ENCODE data around the gene NACC2.

The NACC2 gene

DNA sequence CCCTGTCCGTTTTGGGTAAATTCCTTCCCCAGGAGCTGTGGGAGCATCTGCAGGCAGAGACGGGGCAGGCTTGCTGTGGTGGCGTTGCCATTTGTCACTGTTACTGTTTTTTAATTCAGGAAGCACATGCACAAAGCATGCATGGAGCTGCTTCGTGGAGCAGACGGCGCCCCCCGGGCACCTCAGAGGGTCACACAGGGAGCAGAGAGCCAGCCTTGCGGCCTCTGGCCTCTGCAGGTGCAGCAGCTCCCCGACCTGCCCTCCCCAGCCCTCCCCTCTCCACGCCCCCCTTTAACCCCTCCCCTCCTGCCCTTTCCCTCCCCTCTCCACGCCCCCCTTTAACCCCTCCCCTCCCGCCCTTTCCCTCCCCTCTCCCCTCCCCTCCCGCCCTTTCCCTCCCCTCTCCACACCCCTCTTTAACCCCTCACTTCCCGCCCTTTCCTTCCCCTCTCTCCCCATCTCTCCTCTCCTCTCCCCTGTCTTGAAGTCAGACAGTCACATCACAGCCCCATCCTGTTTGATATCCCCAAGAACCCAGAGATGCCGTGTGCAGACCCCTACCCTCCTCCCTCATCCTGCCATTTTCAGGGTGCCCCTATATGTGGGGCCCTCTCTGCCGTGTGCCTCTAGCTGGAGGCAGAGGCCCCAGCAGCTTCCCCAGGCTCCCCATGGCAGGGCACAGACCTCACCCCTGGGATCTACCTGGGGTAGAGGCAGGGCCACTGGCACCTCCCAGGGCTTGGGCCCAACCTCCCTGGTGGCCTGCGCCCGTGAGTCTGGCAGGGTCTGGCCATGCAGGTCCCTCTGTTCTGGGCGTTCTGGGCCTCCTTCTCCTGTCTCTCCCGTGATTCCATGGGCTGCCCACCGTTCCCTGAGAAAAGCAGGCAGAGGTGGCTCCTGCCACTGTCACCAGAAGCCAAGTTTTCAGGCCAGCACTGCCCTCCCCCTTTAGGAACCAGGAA lies 104.3 kb downstream of the NACC2 start (continued):
- TF ChIP-seq ZNF8 (CRISPR knock-in tag; IDR thresholded peaks at IDR 0.05) (no peak), ISL1 (CRISPR knock-in tag; IDR thresholded peaks at IDR 0.05) (no peak), TOX (CRISPR knock-in tag; IDR thresholded peaks at IDR 0.05; ENCODE audit: borderline replicate concordance) (no peak), RARB (CRISPR knock-in tag; IDR thresholded peaks at IDR 0.05) (no peak), ESRRG (CRISPR knock-in tag; IDR thresholded peaks at IDR 0.05) (no peak)
- TF ChIP-seq, protein P1, sequence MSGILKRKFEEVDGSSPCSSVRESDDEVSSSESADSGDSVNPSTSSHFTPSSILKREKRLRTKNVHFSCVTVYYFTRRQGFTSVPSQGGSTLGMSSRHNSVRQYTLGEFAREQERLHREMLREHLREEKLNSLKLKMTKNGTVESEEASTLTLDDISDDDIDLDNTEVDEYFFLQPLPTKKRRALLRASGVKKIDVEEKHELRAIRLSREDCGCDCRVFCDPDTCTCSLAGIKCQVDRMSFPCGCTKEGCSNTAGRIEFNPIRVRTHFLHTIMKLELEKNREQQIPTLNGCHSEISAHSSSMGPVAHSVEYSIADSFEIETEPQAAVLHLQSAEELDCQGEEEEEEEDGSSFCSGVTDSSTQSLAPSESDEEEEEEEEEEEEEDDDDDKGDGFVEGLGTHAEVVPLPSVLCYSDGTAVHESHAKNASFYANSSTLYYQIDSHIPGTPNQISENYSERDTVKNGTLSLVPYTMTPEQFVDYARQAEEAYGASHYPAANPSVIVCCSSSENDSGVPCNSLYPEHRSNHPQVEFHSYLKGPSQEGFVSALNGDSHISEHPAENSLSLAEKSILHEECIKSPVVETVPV (CRISPR knock-in tag; IDR thresholded peaks at IDR 0.05) = no peak

DNA sequence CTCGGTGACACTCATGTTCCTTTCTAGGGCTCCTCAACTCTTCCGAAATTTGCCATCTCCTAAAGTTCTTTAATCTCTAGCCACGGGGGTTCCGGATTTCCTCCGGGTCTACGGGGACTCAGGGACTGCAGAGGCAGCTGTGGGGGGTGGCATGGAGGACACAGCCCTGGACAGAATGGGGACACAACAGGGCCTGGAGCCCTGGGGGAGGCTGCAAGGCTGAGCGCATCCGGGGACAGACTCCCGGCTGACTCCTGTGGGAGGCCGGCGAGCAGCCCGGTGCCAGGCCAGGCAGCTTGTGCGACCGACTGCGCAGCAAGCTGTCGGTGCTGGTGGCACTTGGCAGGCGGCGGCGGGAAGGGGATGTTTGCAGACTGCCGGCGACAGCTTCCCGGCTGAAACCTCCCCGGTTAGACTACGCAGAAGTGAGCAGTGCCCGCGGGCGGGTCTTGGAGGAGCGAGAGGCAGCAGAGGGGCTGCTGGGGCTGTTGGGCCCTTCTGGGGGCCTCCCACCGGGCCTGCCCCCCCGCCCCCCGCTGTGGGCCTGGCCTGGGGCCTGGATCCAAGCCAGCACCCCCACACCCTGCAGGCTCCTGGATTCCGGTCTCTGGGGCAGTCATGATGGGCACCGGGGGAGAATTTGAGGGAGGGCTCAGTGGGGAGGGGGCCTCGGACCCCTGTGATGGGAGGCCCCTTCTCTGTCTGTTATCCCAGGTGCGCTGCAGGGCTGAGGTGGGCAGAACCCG lies 105.2 kb downstream of the NACC2 start:
- no peak for ATAC-seq
- TF ChIP-seq ZNF70 (CRISPR knock-in tag; IDR thresholded peaks at IDR 0.05) (no peak), ISL1 (CRISPR knock-in tag; IDR thresholded peaks at IDR 0.05) (no peak)

DNA sequence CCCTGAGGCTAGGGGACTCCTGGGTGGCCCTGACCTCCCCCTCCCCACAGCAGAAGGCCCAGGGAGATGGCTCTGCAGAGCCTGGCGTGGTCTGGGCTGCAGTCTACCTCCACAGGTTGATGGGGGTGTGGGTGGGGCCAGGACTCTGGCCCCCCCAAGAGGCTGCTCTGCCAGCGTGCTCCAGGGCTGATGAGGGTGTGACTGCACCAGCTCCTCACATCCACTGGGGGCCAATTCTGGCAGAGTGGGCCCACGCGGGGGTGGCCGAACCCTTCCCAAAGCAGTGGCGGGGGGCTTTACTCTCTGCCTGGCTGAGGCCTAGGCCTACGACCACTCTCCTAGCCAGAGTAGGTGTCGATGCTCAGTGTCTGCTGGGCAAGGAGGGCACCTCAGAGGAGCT lies 105.9 kb downstream of the NACC2 start:
- no peak for ATAC-seq
- no peak for TF ChIP-seq ZC3H10 (CRISPR knock-in tag; IDR thresholded peaks at IDR 0.05)
- TF ChIP-seq, protein P2, sequence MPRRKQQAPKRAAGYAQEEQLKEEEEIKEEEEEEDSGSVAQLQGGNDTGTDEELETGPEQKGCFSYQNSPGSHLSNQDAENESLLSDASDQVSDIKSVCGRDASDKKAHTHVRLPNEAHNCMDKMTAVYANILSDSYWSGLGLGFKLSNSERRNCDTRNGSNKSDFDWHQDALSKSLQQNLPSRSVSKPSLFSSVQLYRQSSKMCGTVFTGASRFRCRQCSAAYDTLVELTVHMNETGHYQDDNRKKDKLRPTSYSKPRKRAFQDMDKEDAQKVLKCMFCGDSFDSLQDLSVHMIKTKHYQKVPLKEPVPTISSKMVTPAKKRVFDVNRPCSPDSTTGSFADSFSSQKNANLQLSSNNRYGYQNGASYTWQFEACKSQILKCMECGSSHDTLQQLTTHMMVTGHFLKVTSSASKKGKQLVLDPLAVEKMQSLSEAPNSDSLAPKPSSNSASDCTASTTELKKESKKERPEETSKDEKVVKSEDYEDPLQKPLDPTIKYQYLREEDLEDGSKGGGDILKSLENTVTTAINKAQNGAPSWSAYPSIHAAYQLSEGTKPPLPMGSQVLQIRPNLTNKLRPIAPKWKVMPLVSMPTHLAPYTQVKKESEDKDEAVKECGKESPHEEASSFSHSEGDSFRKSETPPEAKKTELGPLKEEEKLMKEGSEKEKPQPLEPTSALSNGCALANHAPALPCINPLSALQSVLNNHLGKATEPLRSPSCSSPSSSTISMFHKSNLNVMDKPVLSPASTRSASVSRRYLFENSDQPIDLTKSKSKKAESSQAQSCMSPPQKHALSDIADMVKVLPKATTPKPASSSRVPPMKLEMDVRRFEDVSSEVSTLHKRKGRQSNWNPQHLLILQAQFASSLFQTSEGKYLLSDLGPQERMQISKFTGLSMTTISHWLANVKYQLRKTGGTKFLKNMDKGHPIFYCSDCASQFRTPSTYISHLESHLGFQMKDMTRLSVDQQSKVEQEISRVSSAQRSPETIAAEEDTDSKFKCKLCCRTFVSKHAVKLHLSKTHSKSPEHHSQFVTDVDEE (CRISPR knock-in tag; IDR thresholded peaks at IDR 0.05) = no peak
- TF ChIP-seq, protein P3, sequence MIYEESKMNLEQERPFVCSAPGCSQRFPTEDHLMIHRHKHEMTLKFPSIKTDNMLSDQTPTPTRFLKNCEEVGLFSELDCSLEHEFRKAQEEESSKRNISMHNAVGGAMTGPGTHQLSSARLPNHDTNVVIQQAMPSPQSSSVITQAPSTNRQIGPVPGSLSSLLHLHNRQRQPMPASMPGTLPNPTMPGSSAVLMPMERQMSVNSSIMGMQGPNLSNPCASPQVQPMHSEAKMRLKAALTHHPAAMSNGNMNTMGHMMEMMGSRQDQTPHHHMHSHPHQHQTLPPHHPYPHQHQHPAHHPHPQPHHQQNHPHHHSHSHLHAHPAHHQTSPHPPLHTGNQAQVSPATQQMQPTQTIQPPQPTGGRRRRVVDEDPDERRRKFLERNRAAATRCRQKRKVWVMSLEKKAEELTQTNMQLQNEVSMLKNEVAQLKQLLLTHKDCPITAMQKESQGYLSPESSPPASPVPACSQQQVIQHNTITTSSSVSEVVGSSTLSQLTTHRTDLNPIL (CRISPR knock-in tag; IDR thresholded peaks at IDR 0.05; ENCODE audit: low read depth) = no peak
- no peak for TF ChIP-seq PPARA (CRISPR knock-in tag; IDR thresholded peaks at IDR 0.05; ENCODE audit: borderline replicate concordance)
- TF ChIP-seq ZFP3 (CRISPR knock-in tag; IDR thresholded peaks at IDR 0.05) = no peak
- TF ChIP-seq, protein P4, sequence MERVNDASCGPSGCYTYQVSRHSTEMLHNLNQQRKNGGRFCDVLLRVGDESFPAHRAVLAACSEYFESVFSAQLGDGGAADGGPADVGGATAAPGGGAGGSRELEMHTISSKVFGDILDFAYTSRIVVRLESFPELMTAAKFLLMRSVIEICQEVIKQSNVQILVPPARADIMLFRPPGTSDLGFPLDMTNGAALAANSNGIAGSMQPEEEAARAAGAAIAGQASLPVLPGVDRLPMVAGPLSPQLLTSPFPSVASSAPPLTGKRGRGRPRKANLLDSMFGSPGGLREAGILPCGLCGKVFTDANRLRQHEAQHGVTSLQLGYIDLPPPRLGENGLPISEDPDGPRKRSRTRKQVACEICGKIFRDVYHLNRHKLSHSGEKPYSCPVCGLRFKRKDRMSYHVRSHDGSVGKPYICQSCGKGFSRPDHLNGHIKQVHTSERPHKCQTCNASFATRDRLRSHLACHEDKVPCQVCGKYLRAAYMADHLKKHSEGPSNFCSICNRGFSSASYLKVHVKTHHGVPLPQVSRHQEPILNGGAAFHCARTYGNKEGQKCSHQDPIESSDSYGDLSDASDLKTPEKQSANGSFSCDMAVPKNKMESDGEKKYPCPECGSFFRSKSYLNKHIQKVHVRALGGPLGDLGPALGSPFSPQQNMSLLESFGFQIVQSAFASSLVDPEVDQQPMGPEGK (CRISPR knock-in tag; IDR thresholded peaks at IDR 0.05; ENCODE audit: borderline replicate concordance) = no peak
- TF ChIP-seq ZNF70 (CRISPR knock-in tag; IDR thresholded peaks at IDR 0.05) = no peak
- TF ChIP-seq ISL1 (CRISPR knock-in tag; IDR thresholded peaks at IDR 0.05) = no peak
- TF ChIP-seq TCF4 (CRISPR knock-in tag; IDR thresholded peaks at IDR 0.05; ENCODE audit: borderline replicate concordance) = no peak
- TF ChIP-seq CSDC2 (CRISPR knock-in tag; IDR thresholded peaks at IDR 0.05) = no peak
- TF ChIP-seq GLIS3 (CRISPR knock-in tag; IDR thresholded peaks at IDR 0.05) = no peak
- TF ChIP-seq ZNF8 (CRISPR knock-in tag; IDR thresholded peaks at IDR 0.05) = no peak
- TF ChIP-seq, protein P5, sequence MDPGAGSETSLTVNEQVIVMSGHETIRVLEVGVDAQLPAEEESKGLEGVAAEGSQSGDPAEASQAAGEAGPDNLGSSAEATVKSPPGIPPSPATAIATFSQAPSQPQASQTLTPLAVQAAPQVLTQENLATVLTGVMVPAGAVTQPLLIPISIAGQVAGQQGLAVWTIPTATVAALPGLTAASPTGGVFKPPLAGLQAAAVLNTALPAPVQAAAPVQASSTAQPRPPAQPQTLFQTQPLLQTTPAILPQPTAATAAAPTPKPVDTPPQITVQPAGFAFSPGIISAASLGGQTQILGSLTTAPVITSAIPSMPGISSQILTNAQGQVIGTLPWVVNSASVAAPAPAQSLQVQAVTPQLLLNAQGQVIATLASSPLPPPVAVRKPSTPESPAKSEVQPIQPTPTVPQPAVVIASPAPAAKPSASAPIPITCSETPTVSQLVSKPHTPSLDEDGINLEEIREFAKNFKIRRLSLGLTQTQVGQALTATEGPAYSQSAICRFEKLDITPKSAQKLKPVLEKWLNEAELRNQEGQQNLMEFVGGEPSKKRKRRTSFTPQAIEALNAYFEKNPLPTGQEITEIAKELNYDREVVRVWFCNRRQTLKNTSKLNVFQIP (CRISPR knock-in tag; IDR thresholded peaks at IDR 0.05; ENCODE audit: borderline replicate concordance, low read depth) = no peak
- TF ChIP-seq ZFP30 (CRISPR knock-in tag; IDR thresholded peaks at IDR 0.05) = no peak
- no peak for TF ChIP-seq ZNF565 (CRISPR knock-in tag; conservative IDR thresholded peaks at IDR 0.05; ENCODE audit: low read depth)
- TF ChIP-seq, protein P1 (CRISPR knock-in tag; IDR thresholded peaks at IDR 0.05) = no peak
- no peak for TF ChIP-seq ARNTL (CRISPR knock-in tag; IDR thresholded peaks at IDR 0.05; ENCODE audit: borderline replicate concordance, low read depth)
- no peak for TF ChIP-seq ESRRG (CRISPR knock-in tag; IDR thresholded peaks at IDR 0.05)
- TF ChIP-seq OSR1 (CRISPR knock-in tag; IDR thresholded peaks at IDR 0.05) = no peak
- no peak for TF ChIP-seq BACH2 (CRISPR knock-in tag; IDR thresholded peaks at IDR 0.05; ENCODE audit: borderline replicate concordance)
